HAP-1 (cell line): ENCODE results near the gene RASD1.
A peak's percentile ranks its signal among the peaks of the same experiment; 100 is the strongest.
"Not testable (repeated sequence)": the region's sequence is repeated elsewhere in the genome, so short reads cannot be mapped to it uniquely, and the experiment has no call there.

ENCODE experiments used
- DNase-seq, 2 experiments: peaks; one replicate each; pipeline ENCODE4 v3.0.0-alpha.2; 2016 to 2020; ENCODE audit warnings: low spot score in 2 of 2
- H3K27me3 ChIP-seq: fragments of 250-450 bp; sonication (Bioruptor Pico); 2 replicates; pipeline ENCODE4 v1.5.1; 2020; ENCODE audit warnings: low read depth, mild to moderate bottlenecking, moderate library complexity
- H3K36me3 ChIP-seq: fragments of 250-450 bp; sonication (Bioruptor Pico); replicated peaks from 2 replicates; pipeline ENCODE4 v1.5.1; 2020; ENCODE audit warnings: mild to moderate bottlenecking
- H3K4me1 ChIP-seq: fragments of 250-450 bp; sonication (Bioruptor Pico); 2 replicates; pipeline ENCODE4 v1.5.1; 2020; ENCODE audit warnings: mild to moderate bottlenecking
- H3K4me3 ChIP-seq: fragments of 250-450 bp; sonication (Bioruptor Pico); 2 replicates; pipeline ENCODE4 v1.5.1; 2020; ENCODE audit warnings: mild to moderate bottlenecking, moderate library complexity
- H3K9me3 ChIP-seq: fragments of 250-450 bp; sonication (Bioruptor Pico); 2 replicates; pipeline ENCODE4 v1.5.1; 2020; ENCODE audit warnings: mild to moderate bottlenecking, moderate library complexity
- in situ Hi-C: fragments of 300-500 bp; cut with MboI; formaldehyde crosslinking; loops from 3 replicates; pipeline ENCODE4 v1.14.3; 2020; ENCODE audit warnings: low sequenced_read_pairs, inconsistent platforms, mixed read lengths

RASD1 gene

DNA sequence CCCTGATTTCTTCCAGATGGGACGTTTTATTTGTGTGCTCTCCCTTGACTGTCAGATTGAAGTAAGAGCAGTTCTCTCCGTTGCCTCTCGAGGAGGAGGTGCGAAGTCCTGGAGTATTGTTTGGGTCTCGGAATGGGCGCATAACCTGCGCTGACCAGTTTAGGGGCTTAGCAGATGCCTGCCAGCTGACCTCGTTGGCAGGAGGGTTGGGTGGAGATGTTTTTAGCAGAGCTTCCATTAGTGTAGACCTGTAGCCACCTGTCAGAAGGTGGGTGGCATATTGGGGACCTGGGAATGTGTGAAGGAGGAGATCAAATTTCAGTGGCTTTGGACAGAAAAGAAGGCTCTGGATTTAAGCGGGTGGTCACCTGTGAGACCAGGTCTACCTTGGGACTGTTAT is 3.6 kb downstream of the RASD1 start:
- Histone ChIP-seq H3K4me3 (no peak overlapping the region), H3K27me3 (no peaks in the 10 kb centered on the region), H3K36me3 (peaks cover 28% of the 10 kb centered on the region), H3K4me1 (peaks cover 11% of the 10 kb centered on the region), H3K9me3 (no peaks in the 10 kb centered on the region)
- in situ Hi-C loops, result no loop called here
- no peak for DNase-seq

- Histone ChIP-seq H3K27me3 (no peaks in the 10 kb centered on the region), H3K9me3 (no peaks in the 10 kb centered on the region), H3K4me3 (no peak overlapping the region), H3K4me1 (peaks cover 7% of the 10 kb centered on the region), H3K36me3 (peaks cover 31% of the 10 kb centered on the region)
- in situ Hi-C loops, result no loop called here
- no peak for DNase-seq
These were observed 4.1 kb downstream of the RASD1 start for GRCh38 chr17:17492085-17492484.

DNA sequence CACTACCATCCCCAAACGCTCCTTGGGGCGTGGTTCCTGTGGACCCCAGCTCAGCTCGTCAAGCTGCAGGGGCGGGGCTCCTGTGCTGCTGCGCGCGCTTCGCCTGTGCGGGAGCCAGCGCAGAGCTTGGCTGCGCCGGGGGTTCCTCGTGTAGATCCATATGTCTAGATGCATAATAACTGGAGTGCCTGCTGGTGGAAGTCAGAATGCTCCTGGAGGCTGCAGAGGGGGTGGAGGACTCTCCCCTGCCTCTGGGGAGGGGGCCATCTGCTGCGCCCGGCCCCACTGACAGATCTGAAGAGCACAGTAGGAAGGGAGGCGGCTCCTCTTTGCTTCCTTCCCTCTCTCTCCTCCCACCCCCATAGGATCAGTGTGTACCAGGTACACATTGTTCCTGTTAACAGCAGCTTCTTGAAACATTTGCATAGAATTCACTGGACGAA is 4.6 kb downstream of the RASD1 start:
- H3K4me1 ChIP-seq, result peaks cover 5% of the 10 kb centered on the region
- DNase-seq, result no peak
- H3K27me3 ChIP-seq, result no peaks in the 10 kb centered on the region
- no peaks in the 10 kb centered on the region for H3K9me3 ChIP-seq
- in situ Hi-C loops, result no loop called here
- H3K36me3 ChIP-seq, result peaks cover 31% of the 10 kb centered on the region
- H3K4me3 ChIP-seq, result no peak overlapping the region

- in situ Hi-C loops, result no loop called here
- peaks cover 5% of the 10 kb centered on the region for H3K4me1 ChIP-seq
- H3K27me3 ChIP-seq, result no peaks in the 10 kb centered on the region
- H3K36me3 ChIP-seq, result peaks cover 31% of the 10 kb centered on the region
- no peak overlapping the region for H3K4me3 ChIP-seq
- H3K9me3 ChIP-seq, result no peaks in the 10 kb centered on the region
- no peak for DNase-seq
These were observed 5.1 kb downstream of the RASD1 start for GRCh38 chr17:17491031-17491471.

- in situ Hi-C loops, result no loop called here
These were observed 8.2 kb downstream of the RASD1 start for GRCh38 chr17:17487998-17488397.

DNA sequence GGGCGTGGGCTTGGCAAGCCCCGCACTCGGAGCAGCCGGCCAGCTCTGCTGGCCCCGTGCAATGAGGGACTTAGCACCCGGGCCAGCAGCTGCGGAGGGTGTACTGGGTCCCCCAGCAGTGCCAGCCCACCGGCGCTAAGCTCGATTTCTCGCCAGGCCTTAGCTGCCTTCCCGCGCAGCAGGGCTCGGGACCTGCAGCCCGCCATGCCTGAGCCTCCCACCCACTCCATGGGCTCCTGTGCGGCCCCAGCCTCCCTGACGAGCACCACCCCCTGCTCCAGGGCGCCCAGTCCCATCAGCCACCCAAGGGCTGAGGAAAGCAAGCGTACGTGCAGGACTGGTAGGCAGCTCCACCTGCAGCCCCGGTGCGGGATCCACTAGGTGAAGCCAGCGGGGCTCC is 9.8 kb downstream of the RASD1 start:
- in situ Hi-C loops, H3K9me3 ChIP-seq, H3K4me1 ChIP-seq, H3K27me3 ChIP-seq, DNase-seq, H3K4me3 ChIP-seq: not testable (repeated sequence)
- H3K36me3 ChIP-seq, result peaks cover 36% of the 10 kb centered on the region

More at GRCh38 chr17:17487998-17488397, 8.2 kb downstream of the RASD1 start:
- DNase-seq, result no peak
- Histone ChIP-seq H3K4me3 (no peak overlapping the region), H3K27me3 (no peaks in the 10 kb centered on the region), H3K4me1 (peaks cover 4% of the 10 kb centered on the region), H3K36me3 (peaks cover 47% of the 10 kb centered on the region), H3K9me3 (no peaks in the 10 kb centered on the region)

- no peak for DNase-seq
- peaks cover 33% of the 10 kb centered on the region for H3K36me3 ChIP-seq
- in situ Hi-C loops, result no loop called here
- H3K27me3 ChIP-seq, result no peaks in the 10 kb centered on the region
- peaks cover 9% of the 10 kb centered on the region; the same call in 1 of the 2 replicates for H3K4me1 ChIP-seq
- no peak overlapping the region for H3K4me3 ChIP-seq
- no peaks in the 10 kb centered on the region for H3K9me3 ChIP-seq
These were observed 10.8 kb downstream of the RASD1 start for GRCh38 chr17:17485420-17485819.

GRCh38 chr17:17484451-17484899 is 11.7 kb downstream of the RASD1 start:
- DNase-seq, result no peak
- no peak overlapping the region for H3K4me3 ChIP-seq
- H3K9me3 ChIP-seq, result no peaks in the 10 kb centered on the region
- H3K36me3 ChIP-seq, result peaks cover 36% of the 10 kb centered on the region
- H3K4me1 ChIP-seq, result peaks cover 9% of the 10 kb centered on the region; the same call in 1 of the 2 replicates
- no peaks in the 10 kb centered on the region for H3K27me3 ChIP-seq
- in situ Hi-C loops, result no loop called here

DNA sequence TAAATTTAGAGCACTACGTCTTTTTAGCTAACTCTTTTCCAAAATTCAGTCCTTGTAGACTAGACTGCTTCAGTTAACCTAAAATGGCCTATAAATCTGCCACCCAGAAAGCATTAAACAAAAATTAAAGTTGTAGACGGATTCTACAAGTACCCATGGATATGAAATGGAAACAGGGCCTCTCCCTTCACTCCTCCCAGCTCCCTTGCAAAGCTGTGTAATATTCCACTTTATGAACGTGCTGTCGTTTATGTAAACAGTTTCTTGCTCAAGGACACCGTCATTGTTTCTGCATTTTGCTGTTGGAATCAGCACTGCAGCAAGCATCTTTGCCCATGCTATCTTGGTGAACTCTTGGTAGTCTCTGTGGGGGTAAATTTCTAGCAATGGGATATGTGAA is 14.3 kb downstream of the RASD1 start:
- no peaks in the 10 kb centered on the region for H3K9me3 ChIP-seq
- H3K27me3 ChIP-seq, result no peaks in the 10 kb centered on the region
- DNase-seq, result no peak
- in situ Hi-C loops, result no loop called here
- H3K4me1 ChIP-seq, result peaks cover 15% of the 10 kb centered on the region
- H3K36me3 ChIP-seq, result peaks cover 32% of the 10 kb centered on the region
- no peak overlapping the region for H3K4me3 ChIP-seq

- no peak overlapping the region for H3K4me3 ChIP-seq
- peaks cover 32% of the 10 kb centered on the region for H3K36me3 ChIP-seq
- DNase-seq, result no peak
- H3K9me3 ChIP-seq, result no peaks in the 10 kb centered on the region
- no peaks in the 10 kb centered on the region for H3K27me3 ChIP-seq
- H3K4me1 ChIP-seq, result peaks cover 18% of the 10 kb centered on the region
- in situ Hi-C loops, result no loop called here
These were observed 15.5 kb downstream of the RASD1 start for GRCh38 chr17:17480593-17481148.

DNA sequence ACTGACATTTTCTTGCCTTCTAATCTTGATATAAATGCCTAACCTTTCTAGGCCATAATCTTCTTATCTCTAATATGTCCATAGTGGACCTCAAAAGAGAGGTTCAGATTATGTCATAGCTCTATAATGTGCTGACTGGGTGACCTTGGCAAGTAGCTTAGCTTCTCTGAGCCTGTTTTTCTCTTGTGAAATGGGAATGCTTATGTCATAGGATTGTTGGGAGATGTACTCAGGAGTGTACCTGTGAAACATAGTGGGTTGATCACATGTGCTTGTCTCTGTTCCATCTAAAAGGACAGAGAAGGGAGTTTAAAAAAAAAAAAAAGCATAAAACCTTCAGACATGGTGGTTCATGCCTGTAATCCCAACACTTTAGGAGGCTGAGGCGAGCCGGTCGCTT is 17.0 kb downstream of the RASD1 start:
- H3K36me3 ChIP-seq, result peaks cover 23% of the 10 kb centered on the region
- peaks cover 18% of the 10 kb centered on the region for H3K4me1 ChIP-seq
- in situ Hi-C loops, result no loop called here
- no peak for DNase-seq
- no peaks in the 10 kb centered on the region for H3K27me3 ChIP-seq
- H3K9me3 ChIP-seq, result no peaks in the 10 kb centered on the region
- no peak overlapping the region for H3K4me3 ChIP-seq

DNA sequence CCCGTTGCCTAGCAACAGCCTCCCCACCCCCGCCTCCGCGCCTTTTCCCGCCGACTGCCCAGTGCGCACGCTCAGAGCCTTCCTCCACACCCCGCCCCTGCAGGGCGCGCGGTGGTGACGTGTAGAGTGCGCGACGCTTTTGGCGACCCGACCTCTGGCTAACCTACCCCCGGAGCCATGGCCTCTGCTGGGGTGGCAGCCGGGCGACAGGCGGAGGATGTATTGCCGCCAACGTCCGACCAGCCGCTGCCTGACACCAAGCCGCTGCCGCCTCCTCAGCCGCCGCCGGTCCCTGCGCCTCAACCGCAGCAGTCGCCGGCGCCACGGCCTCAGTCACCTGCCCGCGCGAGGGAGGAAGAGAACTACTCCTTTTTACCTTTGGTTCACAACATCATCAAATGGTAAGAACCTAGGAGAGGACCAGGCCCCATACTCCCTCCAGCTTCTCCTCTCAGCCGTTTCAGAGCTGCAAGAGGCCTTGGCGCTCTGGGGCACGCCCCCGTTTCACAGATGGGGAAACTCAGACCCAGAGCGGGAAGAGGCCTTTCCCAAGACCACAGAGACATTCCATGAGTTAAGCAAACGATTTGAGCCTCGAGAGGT is 19.2 kb downstream of the RASD1 start, which contains the start of gene MED9:
MED9 (plus strand) TSS at position 136 of the 603 bp plus-strand sequence; CDS start at position 178, 42 bp downstream.
- Histone ChIP-seq H3K9me3 (no peaks in the 10 kb centered on the region), H3K27me3 (0 out of 2 replicates have a peak, but pooled peaks cover 3% of the 10 kb centered on the region), H3K4me1 (peaks cover 27% of the 10 kb centered on the region), H3K36me3 (peaks cover 16% of the 10 kb centered on the region), H3K4me3 (peak within 1 kb of the TSS; percentile 95)
- DNase-seq, result peak; percentile 84 to 95
- in situ Hi-C loops, result no loop called here

DNA sequence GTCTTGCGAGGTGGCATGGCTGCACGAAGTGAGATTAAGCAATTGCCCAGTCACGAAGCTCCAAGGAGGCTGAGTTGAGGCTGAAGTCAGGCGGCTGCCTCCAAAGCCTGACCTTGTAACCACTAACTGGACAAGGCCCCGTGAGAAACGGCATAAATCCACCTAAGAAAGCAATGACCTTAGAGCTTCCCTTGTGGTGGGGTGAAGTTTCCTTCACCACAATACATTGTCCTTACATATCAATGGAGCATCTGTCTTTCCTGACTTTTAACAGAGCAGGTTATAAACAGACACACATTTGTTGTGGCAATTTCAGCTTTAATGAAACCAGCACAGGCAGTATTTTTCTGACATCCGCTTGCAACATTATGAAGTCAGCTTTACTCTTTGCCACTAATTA is 21.9 kb downstream of the RASD1 start:
- in situ Hi-C loops, result no loop called here
- H3K9me3 ChIP-seq, result no peaks in the 10 kb centered on the region
- DNase-seq, result no peak
- peaks cover 18% of the 10 kb centered on the region for H3K4me1 ChIP-seq
- H3K27me3 ChIP-seq, result peaks cover 8% of the 10 kb centered on the region
- H3K36me3 ChIP-seq, result peaks cover 4% of the 10 kb centered on the region
- no peak overlapping the region for H3K4me3 ChIP-seq

DNA sequence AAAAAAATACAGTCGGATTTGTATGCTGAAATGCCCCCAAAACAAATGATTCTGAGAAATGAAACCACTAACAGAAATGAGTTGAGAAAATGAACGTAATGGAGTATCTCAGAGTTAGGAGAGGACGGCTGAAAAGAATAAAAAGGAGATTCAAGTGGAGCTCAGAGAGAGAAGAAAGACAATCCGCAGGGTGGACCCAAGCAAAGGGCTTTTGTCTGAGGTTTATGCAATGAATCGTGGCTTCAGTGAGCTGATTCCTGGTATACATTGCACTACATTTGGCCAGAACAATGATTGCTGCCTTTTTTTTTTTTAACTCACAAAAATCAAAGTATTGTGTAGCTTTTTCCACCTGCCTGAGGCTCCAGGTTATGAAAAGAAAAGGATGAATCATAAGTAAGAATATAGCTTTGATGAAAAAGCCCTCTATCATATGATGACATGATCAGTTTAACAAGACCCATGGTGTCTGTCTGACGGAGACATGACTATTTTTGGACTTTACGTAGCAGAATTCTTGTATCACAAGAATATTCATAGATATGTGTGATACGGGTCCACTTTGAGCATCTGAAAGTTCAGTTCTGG is 23.8 kb downstream of the RASD1 start:
- peaks cover 13% of the 10 kb centered on the region for H3K4me1 ChIP-seq
- peaks cover 8% of the 10 kb centered on the region for H3K27me3 ChIP-seq
- no peak overlapping the region for H3K4me3 ChIP-seq
- H3K36me3 ChIP-seq, result no peaks in the 10 kb centered on the region; the same call in 1 of the 2 replicates
- DNase-seq, result peak; percentile 39 to 55
- in situ Hi-C loops, result no loop called here
- no peaks in the 10 kb centered on the region for H3K9me3 ChIP-seq
